H1 (cell line): Measurements from ENCODE around the gene ENTREP3. TPM values are rescaled to one million over a fixed set of nuclear protein-coding genes. Genes with fewer than 3 reads are reported as not detected.

Source experiments
- CTCF ChIA-PET: fragments of 300-600 bp; sonication (Branson Sonifier 250); formaldehyde crosslinking; loops from one replicate; lab custom pipeline; 2021; ENCODE audit not compliant: partially characterized antibody; lab: Charles Lee
- POLR2A ChIA-PET: fragments of 300-600 bp; sonication (Branson Sonifier 250); formaldehyde crosslinking; loops from one replicate; lab custom pipeline; 2021; ENCODE audit warnings: inconsistent platforms; ENCODE audit not compliant: partially characterized antibody; lab: Charles Lee
- DNase-seq, 2 experiments: peaks; one replicate each; pipeline versions ENCODE4 v3.0.0 to v3.0.0-alpha.2; 2010 to 2022; ENCODE audit warnings: low spot score in 2 of 2, low read depth in 1 of 2, mixed read lengths in 1 of 2
- FAIRE-seq: peaks from 2 replicates; lab custom pipeline; 2011; peaks lifted over from hg19 to GRCh38; lab: Jason Lieb, UNC
- H2AFZ ChIP-seq: 2 replicates; pipeline ENCODE4 v1.8.1; 2012; ENCODE audit warnings: low read length, inconsistent platforms
- H2AK5ac ChIP-seq: 2 replicates; pipeline ENCODE4 v1.6.1; 2013; ENCODE audit warnings: low read depth, low read length
- H2BK120ac ChIP-seq: replicated peaks from 2 replicates; pipeline ENCODE3; 2013; ENCODE audit warnings: low read depth, low read length, inconsistent platforms
- H2BK12ac ChIP-seq: 2 replicates; pipeline ENCODE4 v1.6.1; 2013; ENCODE audit warnings: low read depth, low read length
- H2BK15ac ChIP-seq: 2 replicates; pipeline ENCODE4 v1.6.1; 2013; ENCODE audit warnings: low read length
- H2BK20ac ChIP-seq: 2 replicates; pipeline ENCODE4 v1.6.1; 2013; ENCODE audit warnings: low read length
- H2BK5ac ChIP-seq: 2 replicates; pipeline ENCODE4 v1.6.1; 2013; ENCODE audit warnings: low read depth, low read length
- H3K14ac ChIP-seq: 2 replicates; pipeline ENCODE4 v1.6.1; 2013; ENCODE audit warnings: inconsistent platforms; ENCODE audit not compliant: insufficient read length
- H3K18ac ChIP-seq: 2 replicates; pipeline ENCODE4 v1.6.1; 2013; ENCODE audit warnings: low read length; ENCODE audit errors: extremely low read depth
- H3K23ac ChIP-seq: 2 replicates; pipeline ENCODE4 v1.6.1; 2013; ENCODE audit warnings: inconsistent platforms; ENCODE audit not compliant: insufficient read length
- H3K23me2 ChIP-seq: 2 replicates; pipeline ENCODE4 v1.6.1; 2013; ENCODE audit warnings: low read depth, low read length
- H3K27ac ChIP-seq: 2 replicates; pipeline ENCODE4 v1.6.1; 2011; ENCODE audit warnings: low read depth, low read length, inconsistent platforms
- H3K27me3 ChIP-seq, 4 experiments: replicated peaks in 1 of 4; 1 replicate in 1 of 4; 2 replicates in 3 of 4; pipeline versions ENCODE4 v1.6.1 to v1.8.1; 2011 to 2013; ENCODE audit warnings: low read length in 3 of 4, mild to moderate bottlenecking in 3 of 4, inconsistent platforms in 2 of 4, mixed read lengths in 2 of 4, moderate library complexity in 1 of 4; ENCODE audit not compliant: control insufficient read depth in 3 of 4, insufficient read depth in 3 of 4; ENCODE audit errors: extremely low read depth in 1 of 4
- H3K36me3 ChIP-seq, 4 experiments: 2 replicates each; pipeline versions ENCODE4 v1.6.1 to v1.8.1; 2011 to 2013; ENCODE audit warnings: mild to moderate bottlenecking in 4 of 4, low read length in 3 of 4, moderate library complexity in 2 of 4, control low read depth in 1 of 4, inconsistent platforms in 1 of 4; ENCODE audit not compliant: insufficient read depth in 4 of 4, control insufficient read depth in 2 of 4
- H3K4ac ChIP-seq: replicated peaks from 2 replicates; pipeline ENCODE3; 2013; ENCODE audit warnings: low read length, low read depth, mixed read lengths, inconsistent platforms; ENCODE audit not compliant: insufficient read length
- H3K4me1 ChIP-seq, 4 experiments: replicated peaks in 1 of 4; 1 replicate in 1 of 4; 2 replicates in 3 of 4; pipeline versions ENCODE4 v1.6.1 to v1.8.1; 2011 to 2013; ENCODE audit warnings: low read length in 3 of 4, inconsistent platforms in 2 of 4, mixed read lengths in 1 of 4; ENCODE audit not compliant: insufficient read depth in 4 of 4, control insufficient read depth in 3 of 4
- H3K4me2 ChIP-seq, 2 experiments: 2 replicates each; pipeline versions ENCODE4 v1.6.1 to v1.8.1; 2011 to 2013; ENCODE audit warnings: low read depth in 2 of 2, low read length in 2 of 2, control low read depth in 1 of 2, inconsistent platforms in 1 of 2, mild to moderate bottlenecking in 1 of 2; ENCODE audit not compliant: insufficient read depth in 1 of 2
- H3K4me3 ChIP-seq, 4 experiments: fragments of 200-600, 300-600 bp in 1 of 4; sonication (generic), shearing (Covaris generic), sonication (Bioruptor Twin) in 1 of 4; 2 replicates each; pipeline versions ENCODE4 v1.5.1 to v1.8.1; 2011 to 2016; ENCODE audit warnings: low read length in 4 of 4, low read depth in 3 of 4, control low read depth in 2 of 4, inconsistent platforms in 2 of 4, mild to moderate bottlenecking in 2 of 4, mixed read lengths in 1 of 4, moderate library complexity in 1 of 4; ENCODE audit not compliant: insufficient read depth in 2 of 4; ENCODE audit errors: extremely low read depth in 1 of 4
- H3K56ac ChIP-seq: replicated peaks from 2 replicates; pipeline ENCODE3; 2013; ENCODE audit warnings: low read depth, mild to moderate bottlenecking, mixed read lengths, low read length, inconsistent platforms; ENCODE audit not compliant: insufficient read length
- H3K79me1 ChIP-seq: 2 replicates; pipeline ENCODE4 v1.6.1; 2013; ENCODE audit warnings: low read depth, low read length, control low read depth
- H3K79me2 ChIP-seq, 2 experiments: 2 replicates each; pipeline versions ENCODE4 v1.6.1 to v1.8.1; 2012 to 2013; ENCODE audit warnings: low read length in 2 of 2, mild to moderate bottlenecking in 2 of 2, inconsistent platforms in 1 of 2; ENCODE audit not compliant: insufficient read depth in 2 of 2, control insufficient read depth in 1 of 2
- H3K9ac ChIP-seq, 4 experiments: replicated peaks in 1 of 4; 1 replicate in 1 of 4; 2 replicates in 3 of 4; pipeline versions ENCODE4 v1.6.1 to v1.8.1; 2011 to 2013; ENCODE audit warnings: low read depth in 3 of 4, low read length in 3 of 4, control low read depth in 2 of 4, mild to moderate bottlenecking in 2 of 4, moderate library complexity in 2 of 4, inconsistent platforms in 1 of 4; ENCODE audit errors: extremely low read depth in 1 of 4
- H3K9me3 ChIP-seq, 2 experiments: 2 replicates each; pipeline versions ENCODE4 v1.6.1 to v1.8.1; 2012 to 2013; ENCODE audit warnings: mild to moderate bottlenecking in 2 of 2, moderate library complexity in 2 of 2, control low read depth in 1 of 2, inconsistent platforms in 1 of 2, low read depth in 1 of 2, low read length in 1 of 2, mixed read lengths in 1 of 2; ENCODE audit not compliant: insufficient read depth in 2 of 2
- H4K20me1 ChIP-seq, 2 experiments: replicated peaks in 1 of 2; 2 replicates each; pipeline versions ENCODE3 to v1.8.1; 2011 to 2013; ENCODE audit warnings: inconsistent platforms in 2 of 2, low read length in 2 of 2, mild to moderate bottlenecking in 1 of 2; ENCODE audit not compliant: insufficient read depth in 2 of 2, control insufficient read depth in 1 of 2
- H4K5ac ChIP-seq: 2 replicates; pipeline ENCODE4 v1.6.1; 2013; ENCODE audit warnings: low read length, low read depth, mixed read lengths, inconsistent platforms; ENCODE audit not compliant: insufficient read length
- H4K8ac ChIP-seq: 2 replicates; pipeline ENCODE4 v1.8.0; 2013; ENCODE audit warnings: mild to moderate bottlenecking, moderate library complexity, low read length, inconsistent platforms; ENCODE audit not compliant: insufficient read depth; ENCODE audit errors: extremely low read depth
- H4K91ac ChIP-seq: replicated peaks from 2 replicates; pipeline ENCODE3; 2013; ENCODE audit warnings: low read length, mixed read lengths, inconsistent platforms; ENCODE audit not compliant: insufficient read length
- BRCA1 ChIP-seq: IDR thresholded peaks from 2 replicates; pipeline ENCODE4 v1.6.1; 2012; ENCODE audit warnings: low read depth, low read length, improper control_type of control experiment
- USF2 ChIP-seq: IDR thresholded peaks from 2 replicates; pipeline ENCODE4 v1.6.1; 2011; ENCODE audit warnings: low read length, improper control_type of control experiment
- WGBS, 2 experiments: shearing (Covaris generic) in 1 of 2; methylation state at CpG; one replicate each; pipeline versions ENCODE4 v1.1.6 to v1.1.7; 2013 to 2015; ENCODE audit warnings: low lambda C conversion rate in 2 of 2, mixed read lengths in 2 of 2, inconsistent platforms in 1 of 2, low coverage in 1 of 2, missing lambda C conversion rate in 1 of 2; ENCODE audit not compliant: insufficient replicate concordance in 2 of 2, insufficient coverage in 1 of 2, insufficient read length in 1 of 2; ENCODE audit errors: extremely low coverage in 1 of 2, missing lambda C conversion rate in 1 of 2; 5-methylcytosine and 5-hydroxymethylcytosine counted together
- polyA plus RNA-seq, 7 experiments: library from polyadenylated mRNA; depleted of rRNA in 3 of 7; stranded (reverse) in 5 of 7; unstranded in 2 of 7; fragments of >200 nt in 5 of 7; fragments of 200-250 nt in 2 of 7; gene quantifications; 1 replicate in 5 of 7; 2 replicates in 1 of 7; 4 replicates in 1 of 7; pipeline versions ENCODE4 v1.2.1 to v1.2.3, GENCODE V29; 2011 to 2013; ENCODE audit warnings: missing spikeins in 2 of 7, mixed read lengths in 2 of 7
- total RNA-seq: library from RNA; stranded (reverse); fragmentation: NEBNext Ultra II Directional; extraction: Animal tissue kit (Norgen Biotek cat#: 25700); gene quantifications from 2 replicates; pipeline ENCODE4 v1.2.1, GENCODE V29; 2021

ENTREP3 gene
- total and polyA plus RNA-seq, 2 of the 8 experiments (the other 6 are each of a cell fraction or from before 2014, with no cell fraction given) = 22.8 to 52.2 TPM

DNA sequence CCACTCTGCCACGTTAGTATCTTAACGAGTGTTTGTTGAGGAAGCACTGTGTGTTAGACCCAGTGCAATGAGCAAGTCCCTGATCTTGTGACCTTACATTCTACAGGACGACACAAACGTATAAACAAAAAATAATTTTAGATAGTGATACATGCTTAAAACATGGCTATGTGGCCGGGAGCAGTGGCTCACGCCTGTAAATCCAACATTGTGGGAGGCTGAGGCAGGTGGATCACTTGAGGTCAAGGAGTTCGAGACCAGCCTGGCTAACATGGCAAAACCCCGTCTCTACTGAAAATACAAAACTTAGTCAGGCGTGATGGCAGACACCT lies 27.2 kb downstream of the ENTREP3 start:
- Histone ChIP-seq H3K23me2 (0 out of 2 replicates have a peak, but pooled peaks cover 10% of the 10 kb centered on the region), H3K36me3 (peaks cover 0 to 3% (median 0%) of the 10 kb centered on the region in 4 experiments; a peak in 1 of 8 replicates), H2BK20ac (no peak overlapping the region), H3K4me3 (peak overlapping the region; percentile 48 to 83 (median 59); a peak in 7 of 8 replicates), H3K56ac (no peak overlapping the region), H2BK5ac (peak overlapping the region; percentile 72), H4K91ac (peak overlapping the region; percentile 17), H2BK120ac (peak overlapping the region; percentile 49), H3K18ac (peak overlapping the region; percentile 80), H3K14ac (no peak overlapping the region), H3K79me1 (no peaks in the 10 kb centered on the region), H3K79me2 (peaks cover 0 to 9% of the 10 kb centered on the region in 2 experiments; a peak in 1 of 4 replicates), H3K9ac (peak overlapping the region in 3 of 4 experiments; percentile 88 to 95 (median 91); a peak in 6 of 7 replicates), H2BK12ac (peak overlapping the region; percentile 56; the same call in 1 of the 2 replicates), H3K4me1 (peaks cover 0 to 14% (median 4%) of the 10 kb centered on the region in 4 experiments; a peak in 5 of 7 replicates), H2BK15ac (peak overlapping the region; percentile 21), H2AFZ (peak overlapping the region; percentile 28; the same call in 1 of the 2 replicates), H3K27ac (peak overlapping the region; percentile 91), H4K8ac (no peak overlapping the region; the same call in 1 of the 2 replicates), H3K23ac (no peak overlapping the region), H3K4me2 (peak overlapping the region; percentile 73 to 75), H4K20me1 (peaks cover 0 to 2% of the 10 kb centered on the region in 2 experiments), H4K5ac (peak overlapping the region; percentile 98), H3K27me3 (peaks cover 0 to 2% (median 0%) of the 10 kb centered on the region in 4 experiments; a peak in 1 of 7 replicates), H3K4ac (peak overlapping the region; percentile 47), H3K9me3 (no peaks in the 10 kb centered on the region), H2AK5ac (peak overlapping the region; percentile 84; the same call in 1 of the 2 replicates)
- FAIRE-seq = no peak
- 60% methylated on average over 9 of the region's 9 CpGs; no CpG with 5 or more reads in 1 of the 2 experiments for WGBS, 2 experiments
- ChIA-PET POLR2A (interaction anchor here (0.7 to 11.9 kb wide), 12 partner anchors 9 to 86 kb away, joined by 3 to 235 read pairs (median 6); partner anchors contain the start of genes MTX1, SCAMP3 and THBS3), CTCF (interaction anchor here (0.8 to 7.2 kb wide), 9 partner anchors 9 to 143 kb away, joined by 3 to 62 read pairs (median 4); partner anchors contain the start of genes MTX1 and THBS3)
- no peak for TF ChIP-seq BRCA1
- TF ChIP-seq USF2 = no peak
- DNase-seq = no peak
